GM13976 (cell line): ENCODE data around the gene PLCB1.

ENCODE experiments used
- DNase-seq: peaks from one replicate; pipeline ENCODE4 v3.0.0; 2012; ENCODE audit warnings: low spot score
- CTCF ChIP-seq: IDR thresholded peaks from 2 replicates; pipeline ENCODE4 v1.5.1; 2012; ENCODE audit warnings: borderline replicate concordance, mild to moderate bottlenecking; ENCODE audit not compliant: insufficient read depth; ENCODE audit errors: extremely low read depth, missing control alignments, control extremely low read depth
- in situ Hi-C: fragments of 300-500 bp; cut with MboI; formaldehyde crosslinking; loops from one replicate; pipeline ENCODE4 v1.12.0; 2022; ENCODE audit warnings: low sequenced_read_pairs, mixed read lengths, inconsistent platforms; ENCODE audit not compliant: unreplicated experiment

Gene PLCB1

DNA sequence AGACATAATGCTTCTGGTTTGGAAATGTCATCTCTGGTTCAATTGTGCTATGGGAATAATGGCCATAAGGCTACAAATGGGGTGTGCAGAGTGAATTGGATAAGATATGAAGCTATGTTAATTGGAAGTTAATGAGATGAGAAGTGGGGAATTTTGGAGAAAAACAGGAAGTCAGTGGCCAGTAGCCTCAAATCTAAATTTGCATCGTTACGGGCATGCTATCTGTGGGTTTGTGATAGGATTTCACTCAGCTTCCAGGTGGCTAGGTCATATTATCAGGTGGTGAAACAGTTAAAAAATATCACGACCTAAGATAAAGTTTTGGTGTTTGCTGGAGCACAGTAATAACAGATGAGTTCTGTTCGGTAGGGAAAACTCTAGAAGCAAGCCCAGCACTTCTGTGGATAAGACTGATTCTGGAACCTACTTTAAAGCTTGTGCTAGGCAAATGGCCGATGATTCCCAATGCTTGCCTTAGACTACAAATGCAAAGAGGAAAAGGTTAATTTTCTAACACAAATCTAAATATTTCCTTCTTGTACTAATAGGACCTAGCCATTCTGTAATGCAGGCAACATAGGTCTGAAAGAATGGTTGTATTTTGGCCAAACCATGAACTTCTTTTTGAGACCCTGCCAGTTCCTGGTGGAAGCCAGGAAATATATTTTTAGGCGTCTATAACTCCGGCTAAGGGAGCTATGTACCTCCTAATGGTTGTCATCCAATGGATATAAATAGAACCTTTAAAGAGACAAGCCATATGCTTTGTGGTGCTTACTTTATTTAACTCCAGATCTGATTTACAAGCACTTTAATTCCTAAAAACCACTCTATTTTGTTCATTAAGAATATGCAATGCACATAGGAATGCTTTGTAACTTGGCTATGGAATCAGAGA is 111.0 kb downstream of the PLCB1 start:
- DNase-seq = no peak
- in situ Hi-C loops = no loop called here
- no peak for TF ChIP-seq CTCF

GRCh38 chr20:8244637-8245036 is 112.6 kb downstream of the PLCB1 start:
- in situ Hi-C loops = no loop called here
- TF ChIP-seq CTCF = no peak
- DNase-seq = no peak

- TF ChIP-seq CTCF = no peak
- no peak for DNase-seq
- in situ Hi-C loops = no loop called here
These were observed 114.1 kb downstream of the PLCB1 start for GRCh38 chr20:8246153-8246552.

- no peak for DNase-seq
- TF ChIP-seq CTCF = no peak
- in situ Hi-C loops = no loop called here
These were observed 114.7 kb downstream of the PLCB1 start for GRCh38 chr20:8246716-8247115.

- no peak for TF ChIP-seq CTCF
- in situ Hi-C loops = no loop called here
- DNase-seq = no peak
These were observed 116.0 kb downstream of the PLCB1 start for GRCh38 chr20:8248051-8248450.

- no peak for TF ChIP-seq CTCF
- DNase-seq = no peak
- in situ Hi-C loops = no loop called here
These were observed 117.6 kb downstream of the PLCB1 start for GRCh38 chr20:8249634-8250033.
